HepG2 (cell line): ENCODE measurements around the gene BMERB1. TPM values are rescaled to one million over a fixed set of nuclear protein-coding genes. Genes with fewer than 3 reads are reported as not detected.

ENCODE experiments used
- ARID5B ChIP-seq: IDR thresholded peaks from 2 replicates; pipeline ENCODE4 v1.4.0; 2020; ENCODE audit warnings: mild to moderate bottlenecking, missing genetic modification reagents
- GRHL1 ChIP-seq: sonication (generic); formaldehyde crosslinking; conservative IDR thresholded peaks from 2 replicates; pipeline ENCODE4 v1.8.0; 2022; ENCODE audit warnings: missing genetic modification reagents
- HNF4G ChIP-seq, 2 experiments: sonication (generic) in 1 of 2; formaldehyde crosslinking in 1 of 2; IDR thresholded peaks; 2 replicates each; pipeline versions ENCODE4 v1.4.0 to v1.6.1; 2011 to 2020; ENCODE audit warnings: borderline replicate concordance in 2 of 2, low read depth in 2 of 2, mild to moderate bottlenecking in 2 of 2, low read length in 1 of 2, missing genetic modification reagents in 1 of 2, moderate library complexity in 1 of 2
- NONO ChIP-seq, 2 experiments: fragments of 450-650 bp in 1 of 2; sonication (generic) in 1 of 2; formaldehyde crosslinking in 1 of 2; IDR thresholded peaks in 1 of 2; conservative IDR thresholded peaks in 1 of 2; 2 replicates each; pipeline versions ENCODE4 v1.6.1 to v1.8.0; 2017 to 2022; ENCODE audit warnings: mild to moderate bottlenecking in 1 of 2, missing genetic modification reagents in 1 of 2, moderate library complexity in 1 of 2
- RBM39 ChIP-seq: fragments of 200-400 bp; formaldehyde crosslinking; IDR thresholded peaks from one replicate; pipeline ENCODE4 v1.6.1; 2018; ENCODE audit warnings: antibody characterized with exemption, mild to moderate bottlenecking, low read depth, low read length; ENCODE audit not compliant: poor library complexity, severe bottlenecking
- TGIF2 ChIP-seq: IDR thresholded peaks from 2 replicates; pipeline ENCODE4 v1.6.1; 2016; ENCODE audit warnings: control low read depth, missing compliant biosample characterization
- THAP7 ChIP-seq: sonication (generic); formaldehyde crosslinking; IDR thresholded peaks from 2 replicates; pipeline ENCODE4 v1.8.1; 2023; ENCODE audit warnings: mild to moderate bottlenecking, missing genetic modification reagents
- ZNF3 ChIP-seq: IDR thresholded peaks from 2 replicates; pipeline ENCODE4 v1.7.0; 2017; ENCODE audit warnings: inconsistent platforms
- ZNF335 ChIP-seq: sonication (generic); formaldehyde crosslinking; IDR thresholded peaks from 2 replicates; pipeline ENCODE4 v1.4.0; 2020; ENCODE audit warnings: missing genetic modification reagents
- ZNF414 ChIP-seq: sonication (generic); formaldehyde crosslinking; IDR thresholded peaks from 2 replicates; pipeline ENCODE4 v1.5.0; 2020; ENCODE audit warnings: missing genetic modification reagents
- ZNF609 ChIP-seq: sonication (generic); formaldehyde crosslinking; IDR thresholded peaks from 2 replicates; pipeline ENCODE4 v1.4.0; 2020; ENCODE audit warnings: mild to moderate bottlenecking, missing genetic modification reagents, borderline replicate concordance
- ZNF784 ChIP-seq: sonication (generic); formaldehyde crosslinking; IDR thresholded peaks from 2 replicates; pipeline ENCODE4 v1.5.1; 2020; ENCODE audit warnings: missing genetic modification reagents, mild to moderate bottlenecking, borderline replicate concordance
- polyA plus RNA-seq, 8 experiments: library from polyadenylated mRNA; depleted of rRNA in 3 of 8; stranded (reverse) in 7 of 8; unstranded in 1 of 8; fragments of >200 nt; fragmentation: Illumina TruSeq in 4 of 8; extraction: Trizol in 4 of 8; gene quantifications; 2 replicates each; pipeline versions ENCODE4 v1.2.1 to v1.2.3, GENCODE V29; 2011 to 2016; ENCODE audit warnings: low read depth in 4 of 8, missing spikeins in 1 of 8, mixed read lengths in 1 of 8; ENCODE audit not compliant: insufficient read depth in 1 of 8
- total RNA-seq, 5 experiments: library from RNA; depleted of rRNA; stranded (reverse); fragments of >200 nt; fragmentation: Illumina TruSeq; extraction: Trizol; gene quantifications; 2 replicates each; pipeline ENCODE4 v1.2.3, GENCODE V29; 2016; ENCODE audit warnings: low read depth in 1 of 5

BMERB1 gene
- total and polyA plus RNA-seq, 2 of the 13 experiments (the other 11 are each of a cell fraction or from before 2014, with no cell fraction given): 1.4 TPM

- TF ChIP-seq GRHL1 (CRISPR knock-in tag) (no peak), THAP7 (no peak; the same call in 1 of the 2 replicates), ZNF784 (0 out of 2 replicates have a peak, but pooled peaks have one; percentile 33), TGIF2 (peak; percentile 56; the same call in 1 of the 2 replicates), ZNF414 (peak; percentile 48; the same call in 1 of the 2 replicates), RBM39 (no peak), ZNF609 (CRISPR knock-in tag) (peak; percentile 80; the same call in 1 of the 2 replicates), HNF4G (IDR thresholded peaks at IDR 0.05; ENCODE audit: borderline replicate concordance, low read depth, low read length) (peak; percentile 63; the same call in 1 of the 2 replicates), HNF4G (CRISPR knock-in tag; IDR thresholded peaks at IDR 0.05; ENCODE audit: borderline replicate concordance, low read depth) (peak; percentile 74; the same call in 1 of the 2 replicates), ZNF3 (peak; percentile 57; the same call in 1 of the 2 replicates), ZNF335 (CRISPR knock-in tag) (no peak; the same call in 1 of the 2 replicates), ARID5B (CRISPR knock-in tag) (peak; percentile 97), NONO (IDR thresholded peaks at IDR 0.05) (no peak), NONO (CRISPR knock-in tag; conservative IDR thresholded peaks at IDR 0.05) (0 out of 2 replicates have a peak, but pooled peaks have one; percentile 48)
Observed at GRCh38 chr16:15608398-15609285, 174.3 kb downstream of the BMERB1 start (continued).
